Germinal center (tissue), 1 donor: ENCODE results near the gene STK32A.

Source experiments
- DNase-seq: peaks from one replicate; pipeline ENCODE4 v3.0.0; 2012; ENCODE audit warnings: mixed read lengths, low spot score

The STK32A gene

GRCh38 chr5:147259837-147260236, 25.0 kb downstream of the STK32A start:
- no peak for DNase-seq

- no peak for DNase-seq
Observed at GRCh38 chr5:147267082-147267832, 32.4 kb downstream of the STK32A start.

DNA sequence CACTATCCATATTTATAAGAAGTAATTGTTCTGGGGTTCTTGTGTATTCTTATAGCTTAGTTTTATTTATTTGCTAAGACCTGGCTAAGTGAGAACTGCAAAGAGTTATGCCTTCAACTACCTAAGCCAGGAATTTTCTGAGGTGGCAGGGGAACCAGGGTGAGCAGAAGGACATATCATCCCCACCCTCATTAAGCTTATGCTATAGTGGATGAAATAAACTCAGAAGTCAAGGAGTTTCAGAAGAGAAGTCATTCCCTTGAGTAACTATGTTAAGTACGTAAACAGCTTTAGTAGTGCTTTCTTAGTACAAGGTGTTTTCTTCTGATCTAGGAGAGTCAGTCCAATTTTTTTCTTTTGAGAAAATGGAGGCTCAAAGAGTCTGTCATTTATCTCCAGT, 41.7 kb downstream of the STK32A start:
- no peak for DNase-seq

DNA sequence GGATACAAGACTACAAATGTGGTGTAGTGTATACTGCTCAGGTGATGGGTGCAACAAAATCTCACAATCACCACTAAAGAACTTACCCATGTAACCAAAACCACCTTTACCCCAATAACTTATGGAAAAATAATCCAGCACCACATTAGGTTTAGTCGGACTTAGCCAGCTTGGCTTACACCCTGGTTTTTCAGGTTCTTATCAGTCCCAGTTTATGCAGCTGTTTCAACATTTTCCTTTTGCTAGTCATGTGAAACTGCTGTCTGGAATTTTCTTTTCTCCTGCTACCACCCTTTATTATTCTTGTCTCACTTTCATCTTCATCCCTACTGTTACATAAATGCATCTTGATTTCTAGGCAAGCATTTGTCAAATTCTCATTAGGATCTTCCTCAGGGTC, 51.5 kb downstream of the STK32A start:
- DNase-seq, result no peak

DNA sequence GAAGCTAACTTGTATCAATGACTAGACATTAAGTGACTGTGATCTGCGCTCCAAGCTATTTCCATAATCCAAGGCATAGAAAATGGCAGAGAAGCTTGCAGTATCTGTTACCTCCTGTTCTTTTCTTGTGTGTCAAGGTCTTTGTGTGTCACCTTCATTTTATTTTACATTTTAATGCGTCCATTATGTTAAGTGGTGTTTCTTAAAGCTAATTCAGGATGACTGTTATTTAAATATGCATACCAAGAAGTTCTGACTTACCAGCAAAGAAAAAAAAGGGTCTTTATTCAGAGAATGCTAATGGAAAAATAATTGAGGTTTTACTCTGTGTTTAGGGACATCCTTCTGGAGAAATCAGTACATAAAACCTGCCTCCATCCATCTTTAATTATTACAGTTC, 52.3 kb downstream of the STK32A start:
- DNase-seq, result no peak

- no peak for DNase-seq
Observed at GRCh38 chr5:147290261-147290660, 55.4 kb downstream of the STK32A start.

DNA sequence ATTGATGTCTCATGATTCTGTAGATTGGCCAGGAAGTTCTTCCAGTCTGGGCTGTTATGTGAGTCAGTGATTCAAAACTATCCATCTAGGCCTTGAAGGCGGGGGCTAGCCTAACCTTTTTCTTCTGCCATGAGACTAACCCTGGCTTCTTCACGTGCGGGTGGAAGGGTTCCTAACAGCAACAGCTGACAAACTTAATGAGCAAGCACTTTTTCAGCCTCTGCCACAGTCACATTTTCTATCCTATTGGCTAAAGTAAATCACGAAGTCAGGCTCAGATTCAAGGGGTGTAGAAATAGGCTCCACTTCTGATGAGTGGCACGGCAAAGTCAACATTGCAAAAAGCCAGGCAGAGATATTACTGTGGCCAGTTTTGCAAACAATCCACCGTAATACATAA, 68.4 kb downstream of the STK32A start:
- DNase-seq, result no peak

DNA sequence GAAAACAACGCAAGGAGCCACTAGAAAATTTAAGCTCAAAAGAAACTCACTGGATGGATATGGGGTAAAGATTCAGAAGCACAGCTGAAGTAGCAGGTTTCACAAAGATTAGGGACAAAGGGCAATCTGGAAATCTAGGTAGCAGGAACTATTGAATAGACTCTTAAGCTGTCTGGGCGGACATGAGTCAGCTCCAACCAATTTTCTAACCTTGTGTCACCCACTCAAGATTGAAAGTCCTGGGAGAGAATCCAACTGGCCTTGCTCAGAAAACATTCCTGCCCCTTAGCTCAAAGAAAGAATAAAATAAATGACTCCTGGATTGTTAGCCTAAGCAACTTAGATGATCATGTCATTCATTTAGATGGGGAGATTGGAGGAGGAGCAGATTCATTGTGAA, 69.2 kb downstream of the STK32A start:
- no peak for DNase-seq

GRCh38 chr5:147305147-147305546, 70.3 kb downstream of the STK32A start:
- no peak for DNase-seq

GRCh38 chr5:147306351-147306750, 71.5 kb downstream of the STK32A start:
- DNase-seq, result no peak

DNA sequence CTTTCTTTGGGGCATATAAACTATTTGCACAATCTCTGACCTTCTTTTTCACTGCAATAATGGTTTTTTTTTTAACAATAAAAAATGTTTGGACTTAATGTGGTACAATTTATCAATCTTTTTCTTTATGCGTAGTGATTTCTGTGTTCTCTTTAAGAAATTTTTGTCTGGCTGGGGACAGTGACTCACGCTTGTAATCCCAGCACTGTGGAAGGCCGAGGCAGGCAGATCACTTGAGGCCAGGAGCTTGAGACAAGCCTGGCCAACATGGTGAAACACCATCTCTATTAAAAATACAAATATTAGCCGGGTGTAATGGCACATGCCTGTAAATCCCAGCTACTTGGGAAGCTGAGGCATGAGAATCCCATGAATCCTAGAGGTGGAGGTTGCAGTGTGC, 72.3 kb downstream of the STK32A start:
- DNase-seq, result no peak

GRCh38 chr5:147309621-147310020, 74.8 kb downstream of the STK32A start:
- no peak for DNase-seq

GRCh38 chr5:147310059-147310704, 75.4 kb downstream of the STK32A start:
- no peak for DNase-seq

GRCh38 chr5:147317978-147318684, 83.3 kb downstream of the STK32A start:
- DNase-seq, result no peak

DNA sequence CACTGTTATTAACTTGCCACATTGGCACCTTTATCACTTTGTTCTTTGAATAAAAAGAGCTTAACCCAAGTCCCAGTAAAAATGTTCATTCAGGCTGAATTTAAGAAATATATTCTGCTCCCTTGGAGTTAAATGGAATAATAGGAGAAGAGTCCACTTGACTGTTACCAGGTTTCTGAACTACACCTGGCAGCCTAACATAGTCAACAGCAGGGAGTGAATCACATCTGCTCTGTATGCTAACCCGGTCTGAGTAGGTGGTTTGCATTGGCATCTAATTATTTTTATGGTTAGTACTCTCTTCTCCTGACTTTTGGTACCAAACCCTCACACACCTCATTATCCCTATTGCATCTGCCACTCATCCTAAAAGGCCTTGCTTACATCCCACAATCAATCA, 86.7 kb downstream of the STK32A start:
- no peak for DNase-seq

DNA sequence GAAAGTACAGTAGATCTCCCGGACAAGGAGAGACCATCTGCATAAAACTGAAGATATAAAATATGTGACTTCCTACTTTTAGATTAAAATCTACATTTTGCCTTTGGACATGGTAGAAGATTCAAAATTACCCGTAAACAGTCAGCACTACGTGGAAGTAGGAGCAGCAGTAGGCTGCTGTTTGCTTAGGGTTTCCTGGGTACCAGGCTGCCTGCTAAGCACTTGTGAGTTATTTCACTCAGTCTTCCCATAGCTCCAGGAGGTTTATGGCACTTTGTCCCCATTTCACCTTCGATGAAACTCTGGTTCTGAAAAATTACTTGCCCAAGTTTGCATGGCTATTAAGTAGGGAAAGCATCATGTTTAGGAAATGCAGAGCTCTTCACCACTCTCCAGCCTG, 92.6 kb downstream of the STK32A start:
- DNase-seq, result no peak

- DNase-seq, result no peak
Observed at GRCh38 chr5:147327905-147328304, 93.1 kb downstream of the STK32A start.

GRCh38 chr5:147332658-147333057, 97.8 kb downstream of the STK32A start:
- DNase-seq, result no peak

GRCh38 chr5:147336876-147337275, 102.0 kb downstream of the STK32A start:
- DNase-seq, result no peak

GRCh38 chr5:147339313-147339712, 104.5 kb downstream of the STK32A start:
- no peak for DNase-seq

DNA sequence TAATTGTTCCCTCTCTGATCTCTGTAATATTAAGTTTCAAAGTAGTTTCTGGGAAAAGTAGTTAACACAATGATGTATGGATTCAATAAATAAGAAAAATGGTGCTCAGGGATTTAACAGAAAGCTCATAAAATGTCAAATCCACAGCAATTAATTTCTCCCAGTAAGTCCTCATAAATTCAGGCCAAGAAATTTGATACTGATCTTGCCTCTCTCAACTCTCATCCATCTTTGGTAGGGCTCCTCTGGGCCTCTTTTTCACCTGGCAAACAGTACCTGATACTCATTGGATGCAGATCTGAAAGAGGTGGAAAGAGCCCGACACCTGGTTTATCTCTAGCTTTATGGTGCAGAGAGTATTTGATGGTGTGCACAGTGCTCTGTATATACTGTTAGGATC, 106.1 kb downstream of the STK32A start:
- DNase-seq, result no peak

DNA sequence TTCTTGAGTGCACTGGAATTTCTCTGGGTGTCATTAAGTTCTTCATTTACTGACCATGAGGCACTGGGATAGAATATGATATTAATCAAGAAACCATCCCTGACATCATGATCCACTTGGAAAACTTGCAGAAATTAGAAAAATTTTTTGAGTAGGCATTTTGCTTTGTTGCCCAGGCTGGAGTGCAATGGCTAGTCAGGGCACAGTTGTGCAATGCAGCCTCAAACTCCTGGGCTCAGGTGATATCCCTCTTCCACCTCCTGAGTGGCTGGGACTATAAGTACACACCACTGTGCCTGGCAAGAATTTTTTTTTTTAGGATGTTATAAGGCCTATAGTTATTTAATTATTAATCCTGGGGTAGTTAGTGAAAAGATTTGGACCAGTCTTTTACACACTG, 106.5 kb downstream of the STK32A start:
- no peak for DNase-seq

GRCh38 chr5:147344861-147345260, 110.0 kb downstream of the STK32A start:
- DNase-seq, result no peak
